HL-60 (cell line): ENCODE results near the gene KRTAP4-11.
"Not testable (repeated sequence)": the region's sequence is repeated elsewhere in the genome, so short reads cannot be mapped to it uniquely, and the experiment has no call there.

Experiments used
- DNase-seq, 2 experiments: peaks; one replicate each; pipeline ENCODE4 v3.0.0-alpha.2; 2010 to 2020; ENCODE audit warnings: low read depth in 1 of 2, low spot score in 1 of 2
- H3K27ac ChIP-seq: fragments of 250-450 bp; sonication (Bioruptor Pico); replicated peaks from 2 replicates; pipeline ENCODE4 v1.5.1; 2020; ENCODE audit warnings: mild to moderate bottlenecking, moderate library complexity
- H3K27me3 ChIP-seq: fragments of 250-450 bp; sonication (Bioruptor Pico); 2 replicates; pipeline ENCODE4 v1.5.1; 2021; ENCODE audit warnings: mild to moderate bottlenecking, moderate library complexity; ENCODE audit not compliant: insufficient read depth, poor library complexity, severe bottlenecking
- H3K4me3 ChIP-seq: replicated peaks from 2 replicates; pipeline ENCODE4 v1.5.1; 2011; ENCODE audit warnings: mild to moderate bottlenecking, control low read depth, low read length; ENCODE audit not compliant: insufficient read depth
- CTCF ChIP-seq: IDR thresholded peaks from one replicate; pipeline ENCODE4 v1.5.1; 2011; ENCODE audit warnings: low read length, control low read depth, inconsistent platforms; ENCODE audit not compliant: insufficient read depth
- GABPA ChIP-seq: IDR thresholded peaks from 2 replicates; pipeline ENCODE4 v1.6.1; 2012; ENCODE audit warnings: low read depth
- POLR2AphosphoS5 ChIP-seq: IDR thresholded peaks from 2 replicates; pipeline ENCODE4 v1.6.1; 2012; ENCODE audit warnings: low read depth
- SPI1 ChIP-seq: IDR thresholded peaks from 2 replicates; pipeline ENCODE4 v1.6.1; 2012; ENCODE audit warnings: low read depth, mild to moderate bottlenecking, borderline replicate concordance
- TF ChIP-seq, protein P1 (sequence below): IDR thresholded peaks from 2 replicates; pipeline ENCODE4 v1.6.1; 2012; ENCODE audit warnings: low read depth; ENCODE audit not compliant: insufficient replicate concordance

Gene KRTAP4-11

DNA sequence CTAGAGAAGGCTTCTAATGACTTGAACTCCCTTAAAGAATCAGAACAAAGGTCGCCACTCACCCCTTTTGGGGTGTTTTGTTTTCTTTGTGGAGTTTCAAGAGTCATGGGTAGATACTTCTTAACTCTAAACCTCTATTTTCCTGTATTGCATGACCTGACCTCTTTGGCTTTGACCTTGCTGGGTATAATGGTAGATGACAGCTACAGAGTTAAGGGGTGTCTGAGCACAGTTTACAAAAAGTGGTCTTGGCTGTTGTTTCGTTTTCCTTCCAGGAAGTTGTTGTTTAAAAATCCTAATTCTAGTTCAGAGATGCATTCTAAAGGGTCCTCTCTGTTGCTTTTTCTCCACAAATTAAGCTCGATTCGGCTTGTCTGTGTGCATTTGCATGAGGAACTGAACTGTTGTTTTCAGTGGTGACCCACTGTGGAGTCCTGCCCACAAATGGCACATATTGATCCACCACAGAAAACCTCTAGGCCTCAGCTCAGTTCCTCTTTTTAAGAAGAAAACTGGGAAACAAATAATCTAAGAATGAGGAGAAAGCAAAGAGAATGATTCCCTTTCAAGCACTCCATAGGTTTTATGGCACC lies 29.3 kb downstream of the KRTAP4-11 start:
- peak; percentile 3; the same call in 1 of the 2 replicates for TF ChIP-seq SPI1
- peak in 1 of 2 experiments; percentile 13 for DNase-seq
- not testable (repeated sequence) for H3K27ac ChIP-seq, H3K4me3 ChIP-seq, H3K27me3 ChIP-seq

DNA sequence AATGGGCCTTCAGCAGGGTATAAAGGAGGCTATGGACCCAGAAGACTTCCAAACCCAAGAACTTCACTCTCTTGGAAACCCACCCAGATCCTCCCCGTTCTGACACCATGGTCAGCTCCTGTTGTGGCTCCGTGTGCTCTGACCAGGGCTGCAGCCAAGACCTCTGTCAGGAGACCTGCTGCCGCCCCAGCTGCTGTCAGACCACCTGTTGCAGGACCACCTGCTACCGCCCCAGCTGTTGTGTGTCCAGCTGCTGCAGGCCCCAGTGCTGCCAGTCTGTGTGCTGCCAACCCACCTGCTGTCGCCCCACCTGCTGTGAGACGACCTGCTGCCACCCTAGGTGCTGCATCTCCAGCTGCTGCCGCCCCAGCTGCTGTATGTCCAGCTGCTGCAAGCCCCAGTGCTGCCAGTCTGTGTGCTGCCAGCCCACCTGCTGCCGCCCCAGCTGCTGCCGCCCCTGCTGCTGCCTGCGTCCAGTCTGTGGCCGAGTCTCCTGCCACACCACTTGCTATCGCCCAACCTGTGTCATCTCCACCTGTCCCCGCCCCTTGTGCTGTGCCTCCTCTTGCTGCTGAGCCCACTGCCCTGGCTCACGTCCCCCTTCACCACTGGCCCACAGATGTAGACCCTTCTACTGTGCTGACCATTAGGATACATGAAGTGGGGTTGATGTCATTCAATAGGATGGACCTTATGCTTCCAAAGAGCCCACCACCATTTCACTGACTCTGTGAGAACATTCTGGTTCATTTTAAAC lies 33.9 kb downstream of the KRTAP4-11 start, which contains the start of gene KRTAP4-7:
TSS of gene KRTAP4-7 (plus strand) at position 51 of the 757 bp plus-strand sequence. CDS start at position 108, 57 bp downstream.
- not testable (repeated sequence) for H3K27ac ChIP-seq, H3K4me3 ChIP-seq, DNase-seq, H3K27me3 ChIP-seq

DNA sequence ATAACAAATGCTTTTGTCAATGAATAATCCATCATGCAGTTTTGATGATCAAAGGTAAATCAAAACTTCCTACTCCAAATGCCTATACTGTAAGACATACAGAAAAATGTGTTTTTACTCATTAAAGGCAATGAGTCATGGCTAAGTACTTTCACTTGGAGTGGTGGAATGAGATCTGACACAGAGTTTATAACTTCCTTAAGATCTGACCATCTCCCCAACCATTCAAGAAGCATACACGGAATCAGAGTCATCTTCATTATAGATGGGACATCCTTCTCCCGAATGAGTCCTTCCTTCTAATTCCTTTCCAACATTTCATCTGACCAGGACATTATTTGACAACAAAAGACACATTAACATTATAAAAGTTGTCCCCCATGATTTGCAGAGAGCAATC lies 34.7 kb downstream of the KRTAP4-11 start:
- not testable (repeated sequence) for H3K27ac ChIP-seq, H3K4me3 ChIP-seq, DNase-seq, H3K27me3 ChIP-seq

GRCh38 chr17:41082626-41083025 lies 35.5 kb downstream of the KRTAP4-11 start:
- H3K4me3 ChIP-seq = no peak overlapping the region
- no peak for DNase-seq
- TF ChIP-seq POLR2AphosphoS5 (no peak), GABPA (no peak), SPI1 (no peak), CTCF (no peak)
- TF ChIP-seq, protein P1, sequence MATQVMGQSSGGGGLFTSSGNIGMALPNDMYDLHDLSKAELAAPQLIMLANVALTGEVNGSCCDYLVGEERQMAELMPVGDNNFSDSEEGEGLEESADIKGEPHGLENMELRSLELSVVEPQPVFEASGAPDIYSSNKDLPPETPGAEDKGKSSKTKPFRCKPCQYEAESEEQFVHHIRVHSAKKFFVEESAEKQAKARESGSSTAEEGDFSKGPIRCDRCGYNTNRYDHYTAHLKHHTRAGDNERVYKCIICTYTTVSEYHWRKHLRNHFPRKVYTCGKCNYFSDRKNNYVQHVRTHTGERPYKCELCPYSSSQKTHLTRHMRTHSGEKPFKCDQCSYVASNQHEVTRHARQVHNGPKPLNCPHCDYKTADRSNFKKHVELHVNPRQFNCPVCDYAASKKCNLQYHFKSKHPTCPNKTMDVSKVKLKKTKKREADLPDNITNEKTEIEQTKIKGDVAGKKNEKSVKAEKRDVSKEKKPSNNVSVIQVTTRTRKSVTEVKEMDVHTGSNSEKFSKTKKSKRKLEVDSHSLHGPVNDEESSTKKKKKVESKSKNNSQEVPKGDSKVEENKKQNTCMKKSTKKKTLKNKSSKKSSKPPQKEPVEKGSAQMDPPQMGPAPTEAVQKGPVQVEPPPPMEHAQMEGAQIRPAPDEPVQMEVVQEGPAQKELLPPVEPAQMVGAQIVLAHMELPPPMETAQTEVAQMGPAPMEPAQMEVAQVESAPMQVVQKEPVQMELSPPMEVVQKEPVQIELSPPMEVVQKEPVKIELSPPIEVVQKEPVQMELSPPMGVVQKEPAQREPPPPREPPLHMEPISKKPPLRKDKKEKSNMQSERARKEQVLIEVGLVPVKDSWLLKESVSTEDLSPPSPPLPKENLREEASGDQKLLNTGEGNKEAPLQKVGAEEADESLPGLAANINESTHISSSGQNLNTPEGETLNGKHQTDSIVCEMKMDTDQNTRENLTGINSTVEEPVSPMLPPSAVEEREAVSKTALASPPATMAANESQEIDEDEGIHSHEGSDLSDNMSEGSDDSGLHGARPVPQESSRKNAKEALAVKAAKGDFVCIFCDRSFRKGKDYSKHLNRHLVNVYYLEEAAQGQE = no peak
- no peaks in the 10 kb centered on the region for H3K27me3 ChIP-seq
- no peak overlapping the region for H3K27ac ChIP-seq

GRCh38 chr17:41076788-41077187 lies 41.4 kb downstream of the KRTAP4-11 start:
- DNase-seq = no peak
- H3K4me3 ChIP-seq = no peak overlapping the region
- no peaks in the 10 kb centered on the region for H3K27me3 ChIP-seq
- H3K27ac ChIP-seq = no peak overlapping the region
- TF ChIP-seq SPI1 = no peak
- no peak for TF ChIP-seq POLR2AphosphoS5
- no peak for TF ChIP-seq CTCF
- no peak for TF ChIP-seq GABPA
- TF ChIP-seq, protein P1 = no peak
